Prostate gland (tissue), 2 donors: ENCODE measurements around the gene GKAP1.
"Not testable (repeated sequence)": the region's sequence is repeated elsewhere in the genome, so short reads cannot be mapped to it uniquely, and the experiment has no call there.

Experiments
- POLR2AphosphoS5 ChIP-seq: sonication (generic); formaldehyde crosslinking; IDR thresholded peaks from one replicate; pipeline ENCODE4 v1.6.1; 2017; ENCODE audit warnings: antibody characterized with exemption
- TF ChIP-seq, protein P1 (sequence below), 4 experiments: fragments of 200-600 bp in 2 of 4; fragments of 450-650 bp in 2 of 4; sonication (generic) in 2 of 4; IDR thresholded peaks; 1 replicate in 3 of 4; 2 replicates in 1 of 4; pipeline ENCODE4 v1.5.1; 2016 to 2019; ENCODE audit warnings: antibody characterized with exemption in 4 of 4, mild to moderate bottlenecking in 2 of 4, moderate library complexity in 2 of 4

DNA sequence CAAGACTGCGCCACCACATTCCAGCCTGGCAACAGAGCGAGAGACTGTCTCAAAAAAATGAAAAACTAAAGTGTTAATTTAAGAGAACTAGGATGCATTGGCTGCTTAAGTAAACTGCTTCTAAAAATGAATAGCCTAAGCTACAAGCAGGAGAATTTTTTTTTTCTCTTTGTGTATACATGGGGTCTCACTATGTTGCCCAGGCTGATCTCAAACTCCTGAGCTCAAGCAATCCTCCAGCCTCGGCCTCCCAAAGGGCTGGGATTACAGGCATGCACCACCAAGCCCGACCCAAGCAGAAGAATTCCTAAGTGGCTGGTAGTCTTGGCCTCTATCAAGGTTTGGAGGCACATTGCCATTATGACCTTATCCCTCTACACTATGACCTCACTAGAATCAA is 2.4 kb downstream of the GKAP1 start:
- TF ChIP-seq POLR2AphosphoS5 = not testable (repeated sequence)
- TF ChIP-seq, protein P1, sequence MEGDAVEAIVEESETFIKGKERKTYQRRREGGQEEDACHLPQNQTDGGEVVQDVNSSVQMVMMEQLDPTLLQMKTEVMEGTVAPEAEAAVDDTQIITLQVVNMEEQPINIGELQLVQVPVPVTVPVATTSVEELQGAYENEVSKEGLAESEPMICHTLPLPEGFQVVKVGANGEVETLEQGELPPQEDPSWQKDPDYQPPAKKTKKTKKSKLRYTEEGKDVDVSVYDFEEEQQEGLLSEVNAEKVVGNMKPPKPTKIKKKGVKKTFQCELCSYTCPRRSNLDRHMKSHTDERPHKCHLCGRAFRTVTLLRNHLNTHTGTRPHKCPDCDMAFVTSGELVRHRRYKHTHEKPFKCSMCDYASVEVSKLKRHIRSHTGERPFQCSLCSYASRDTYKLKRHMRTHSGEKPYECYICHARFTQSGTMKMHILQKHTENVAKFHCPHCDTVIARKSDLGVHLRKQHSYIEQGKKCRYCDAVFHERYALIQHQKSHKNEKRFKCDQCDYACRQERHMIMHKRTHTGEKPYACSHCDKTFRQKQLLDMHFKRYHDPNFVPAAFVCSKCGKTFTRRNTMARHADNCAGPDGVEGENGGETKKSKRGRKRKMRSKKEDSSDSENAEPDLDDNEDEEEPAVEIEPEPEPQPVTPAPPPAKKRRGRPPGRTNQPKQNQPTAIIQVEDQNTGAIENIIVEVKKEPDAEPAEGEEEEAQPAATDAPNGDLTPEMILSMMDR (IDR thresholded peaks at IDR 0.05) = not testable (repeated sequence)
